Stimulated activated CD4-positive, alpha-beta T cell treated with anti-CD3 and anti-CD28 coated beads, Interleukin-12 subunit alpha, Interleukin-12 subunit beta, amount 100 ng/mL, for 48 hours (primary cell): ENCODE measurements around the gene CADM1.

ENCODE experiments used
- DNase-seq, 3 donors: peaks; one replicate each; pipeline ENCODE4 v3.0.0-alpha.2; 2020; ENCODE audit warnings: low read depth in 2 of 3, low spot score in 1 of 3

Gene CADM1

GRCh38 chr11:115504276-115505158 is at the start of gene CADM1:
Gene CADM1, minus strand, starts transcription at chr11:115504415.
- peak; percentile 49 to 72 (median 58) for DNase-seq

GRCh38 chr11:115552773-115553438 is 48.7 kb upstream of the CADM1 start:
- no peak for DNase-seq

GRCh38 chr11:115552151-115552772 is 48.0 kb upstream of the CADM1 start:
- DNase-seq, result no peak

GRCh38 chr11:115550291-115551059 is 46.3 kb upstream of the CADM1 start:
- no peak for DNase-seq

GRCh38 chr11:115548878-115549528 is 44.8 kb upstream of the CADM1 start:
- DNase-seq, result no peak

- no peak for DNase-seq
Measured at GRCh38 chr11:115545581-115546210, 41.5 kb upstream of the CADM1 start.

GRCh38 chr11:115544422-115544948 is 40.3 kb upstream of the CADM1 start:
- no peak for DNase-seq

GRCh38 chr11:115541518-115541917 is 37.3 kb upstream of the CADM1 start:
- no peak for DNase-seq

GRCh38 chr11:115539844-115540243 is 35.6 kb upstream of the CADM1 start:
- no peak for DNase-seq

- no peak for DNase-seq
Measured at GRCh38 chr11:115535781-115536180, 31.6 kb upstream of the CADM1 start.

- no peak for DNase-seq
Measured at GRCh38 chr11:115530752-115531151, 26.5 kb upstream of the CADM1 start.

GRCh38 chr11:115528225-115528624 is 24.0 kb upstream of the CADM1 start:
- no peak for DNase-seq

- no peak for DNase-seq
Measured at GRCh38 chr11:115527534-115528125, 23.4 kb upstream of the CADM1 start.

- no peak for DNase-seq
Measured at GRCh38 chr11:115525531-115526006, 21.4 kb upstream of the CADM1 start.

GRCh38 chr11:115524572-115524971 is 20.4 kb upstream of the CADM1 start:
- DNase-seq, result no peak

- no peak for DNase-seq
Measured at GRCh38 chr11:115523727-115524399, 19.6 kb upstream of the CADM1 start.

GRCh38 chr11:115522302-115522701 is 18.1 kb upstream of the CADM1 start:
- DNase-seq, result no peak

GRCh38 chr11:115521825-115522224 is 17.6 kb upstream of the CADM1 start:
- DNase-seq, result no peak
